Measurements from ENCODE around the gene GPNMB. TPM values are rescaled to one million over a fixed set of nuclear protein-coding genes. Genes with fewer than 3 reads are reported as not detected.
A peak's percentile ranks its signal among the peaks of the same experiment; 100 is the strongest.

The GPNMB gene
- total RNA-seq, 1 experiment from 2014 or later, result 1.2 TPM

GRCh38 chr7:23247046-23247602 is 549 bp downstream of the GPNMB start:
- no peak overlapping the region for H3K23ac ChIP-seq (ENCODE audit: insufficient read length, low read depth, low read length)
- no peak overlapping the region for H4K91ac ChIP-seq (ENCODE audit: insufficient read length, low read depth, low read length)
- H2BK12ac ChIP-seq (ENCODE audit: insufficient read length, low read depth, low read length), result no peak overlapping the region
- H3K27ac Mint-ChIP-seq, result no peak overlapping the region
- H2BK120ac ChIP-seq (ENCODE audit: low read depth, low read length, poor library complexity, severe bottlenecking), result no peak overlapping the region
- H2BK20ac ChIP-seq (ENCODE audit: low read depth, low read length, poor library complexity, severe bottlenecking), result no peak overlapping the region
- H2BK15ac ChIP-seq (ENCODE audit: low read depth, low read length), result no peak overlapping the region
- H3K56ac ChIP-seq (ENCODE audit: insufficient read length, low read depth, low read length), result no peak overlapping the region
- no peak overlapping the region for H3K4ac ChIP-seq (ENCODE audit: low read depth, low read length)
- no peaks in the 10 kb centered on the region for H3K9me3 ChIP-seq (ENCODE audit: control insufficient read depth, low read depth, low read length)
- H2BK5ac ChIP-seq (ENCODE audit: insufficient read length, low read length), result no peak overlapping the region
- H3K4me3 Mint-ChIP-seq, result no peak overlapping the region
- TF ChIP-seq CTCF (conservative IDR thresholded peaks at IDR 0.05), result no peak
- peaks cover 0 to 4% of the 10 kb centered on the region in 2 experiments; a peak in 1 of 5 replicates for H3K9me3 Mint-ChIP-seq
- H3K4me1 ChIP-seq (ENCODE audit: insufficient read depth, low read length), result no peaks in the 10 kb centered on the region
- no peak overlapping the region for H4K5ac ChIP-seq (ENCODE audit: insufficient read length, low read depth, low read length)
- H3K4me1 Mint-ChIP-seq, result peaks cover 0 to 5% of the 10 kb centered on the region in 2 experiments; a peak in 1 of 4 replicates
- H3K79me1 ChIP-seq (ENCODE audit: insufficient read depth, low read depth, low read length, poor library complexity, severe bottlenecking), result no peaks in the 10 kb centered on the region
- H4K8ac ChIP-seq (replicated peaks; ENCODE audit: insufficient read length, low read depth, low read length), result no peak overlapping the region
- H3K79me2 ChIP-seq (ENCODE audit: insufficient read depth, low read length), result no peaks in the 10 kb centered on the region
- no peak overlapping the region for H3K18ac ChIP-seq (ENCODE audit: insufficient read length, low read depth, low read length)
- no peak overlapping the region for H2AK5ac ChIP-seq (ENCODE audit: insufficient read length, low read length)
- no peak overlapping the region for H3K27ac ChIP-seq (ENCODE audit: insufficient read length, low read depth, low read length)
- H3T11ph ChIP-seq (ENCODE audit: low read length), result no peak overlapping the region
- peaks cover 5% of the 10 kb centered on the region; the same call in 1 of the 2 replicates for H3K27me3 Mint-ChIP-seq (ENCODE audit: low read depth)
- WGBS (ENCODE audit: extremely low coverage, insufficient read length, low lambda C conversion rate), result no CpG with 5 or more reads among the region's 6 CpGs
- H4K20me1 ChIP-seq (ENCODE audit: control insufficient read depth, insufficient read depth, insufficient read length), result no peaks in the 10 kb centered on the region
- H3K27me3 ChIP-seq (ENCODE audit: insufficient read depth, low read length), result no peaks in the 10 kb centered on the region
- H3K23me2 ChIP-seq (ENCODE audit: insufficient read length, low read depth, low read length, poor library complexity, severe bottlenecking), result no peaks in the 10 kb centered on the region
- no peak overlapping the region for H3K9ac ChIP-seq (ENCODE audit: extremely low read depth, insufficient read length, low read length)
- peak overlapping the region; percentile 79; the same call in 1 of the 2 replicates for H3K14ac ChIP-seq (ENCODE audit: insufficient read depth, low read length)
- peak; percentile 39 for DNase-seq
- no peaks in the 10 kb centered on the region for H3K36me3 Mint-ChIP-seq (ENCODE audit: insufficient read depth in 1 of 3, low read depth in 3 of 3)
- H2AFZ ChIP-seq (ENCODE audit: low read length), result peak overlapping the region; percentile 4
- H3K4me2 ChIP-seq (ENCODE audit: insufficient read depth, insufficient read length, low read length), result no peak overlapping the region
